Mucosa of descending colon (tissue), 3 donors: Measurements from ENCODE around the gene ZSWIM6. TPM values are rescaled to one million over a fixed set of nuclear protein-coding genes. Genes with fewer than 3 reads are reported as not detected.

ENCODE experiments used
- ATAC-seq: fragments of 200-7000 bp; cut with Tn5 transposase; one replicate; pipeline ENCODE4 v1.9.1; 2020; ENCODE audit warnings: mild to moderate bottlenecking, moderate library complexity
- DNase-seq, 3 donors: peaks; one replicate each; pipeline ENCODE4 v3.0.0-alpha.2; 2020
- H3K36me3 ChIP-seq: fragments of 200-600 bp; one replicate; pipeline ENCODE4 v1.8.0; 2021; ENCODE audit warnings: low read depth, mild to moderate bottlenecking
- H3K4me1 ChIP-seq: fragments of 200-600 bp; one replicate; pipeline ENCODE4 v1.8.0; 2021; ENCODE audit warnings: low read depth, mild to moderate bottlenecking
- H3K4me3 ChIP-seq: fragments of 200-600 bp; one replicate; pipeline ENCODE4 v1.8.0; 2021; ENCODE audit warnings: mild to moderate bottlenecking
- H3K9me3 ChIP-seq: fragments of 200-600 bp; one replicate; pipeline ENCODE4 v1.8.0; 2021; ENCODE audit warnings: mild to moderate bottlenecking
- CTCF ChIP-seq: fragments of 200-600 bp; IDR thresholded peaks from one replicate; pipeline ENCODE4 v1.8.0; 2022; ENCODE audit warnings: antibody characterized with exemption, mild to moderate bottlenecking
- intact Hi-C, 2 donors: fragments of 100-400 bp; cut with DNase I in 1 of 2; cut with micrococcal nuclease in 1 of 2; formaldehyde crosslinking; loops; one replicate each; pipeline versions ENCODE4 v1.11.0 to v1.11.1; 2022; cut with DNase I, micrococcal nuclease
- total RNA-seq, 3 donors: library from RNA; stranded (reverse); fragmentation: NEBNext Ultra II Directional in 2 of 3; extraction: Animal tissue kit (Norgen Biotek cat#: 25700) in 2 of 3; gene quantifications; one replicate each; pipeline versions ENCODE4 v1.2.1 to v1.2.4, GENCODE V29; 2021 to 2023
- donor health status: DM: no; HTN: no; CAD: no; lungs with moderate emphysema.
- donor health status: DM: no; HTN: no; CAD: no.
- donor health status: DM: no; HTN: yes; CAD: no.

Gene ZSWIM6
- total RNA-seq, 3 donors from 2014 or later, result 26.2 to 39.4 (median 27.8) TPM

GRCh38 chr5:61569353-61569752, 237.3 kb downstream of the ZSWIM6 start:
- Histone ChIP-seq H3K9me3 (no peaks in the 10 kb centered on the region), H3K36me3 (no peaks in the 10 kb centered on the region), H3K4me1 (no peaks in the 10 kb centered on the region), H3K4me3 (no peak overlapping the region)
- ATAC-seq (no peak), DNase-seq (no peak)
- intact Hi-C loops, result no loop called here
- TF ChIP-seq CTCF, result no peak

GRCh38 chr5:61570767-61571166, 238.7 kb downstream of the ZSWIM6 start:
- ATAC-seq, result peak; percentile 57
- Histone ChIP-seq H3K4me3 (no peak overlapping the region), H3K9me3 (no peaks in the 10 kb centered on the region), H3K36me3 (no peaks in the 10 kb centered on the region), H3K4me1 (no peaks in the 10 kb centered on the region)
- intact Hi-C loops, result no loop called here
- TF ChIP-seq CTCF, result no peak
- DNase-seq, result no peak

GRCh38 chr5:61572959-61573358, 240.9 kb downstream of the ZSWIM6 start:
- no peaks in the 10 kb centered on the region for H3K9me3 ChIP-seq
- H3K4me3 ChIP-seq, result no peak overlapping the region
- no peaks in the 10 kb centered on the region for H3K4me1 ChIP-seq
- DNase-seq, result no peak
- ATAC-seq, result no peak
- intact Hi-C loops, result no loop called here
- TF ChIP-seq CTCF, result no peak
- no peaks in the 10 kb centered on the region for H3K36me3 ChIP-seq

GRCh38 chr5:61575103-61575502, 243.0 kb downstream of the ZSWIM6 start:
- intact Hi-C loops, result no loop called here
- Histone ChIP-seq H3K4me3 (no peak overlapping the region), H3K4me1 (no peaks in the 10 kb centered on the region), H3K9me3 (no peaks in the 10 kb centered on the region), H3K36me3 (no peaks in the 10 kb centered on the region)
- DNase-seq, result peak in 1 of 3 donors; percentile 16
- ATAC-seq, result peak; percentile 63
- TF ChIP-seq CTCF, result no peak

- Histone ChIP-seq H3K4me1 (no peaks in the 10 kb centered on the region), H3K4me3 (no peak overlapping the region), H3K9me3 (no peaks in the 10 kb centered on the region), H3K36me3 (no peaks in the 10 kb centered on the region)
- intact Hi-C loops, result no loop called here
- DNase-seq (no peak), ATAC-seq (no peak)
- no peak for TF ChIP-seq CTCF
These were observed 243.5 kb downstream of the ZSWIM6 start for GRCh38 chr5:61575581-61575980.

GRCh38 chr5:61576556-61576955, 244.5 kb downstream of the ZSWIM6 start:
- Histone ChIP-seq H3K4me1 (no peaks in the 10 kb centered on the region), H3K36me3 (no peaks in the 10 kb centered on the region), H3K4me3 (no peak overlapping the region), H3K9me3 (no peaks in the 10 kb centered on the region)
- ATAC-seq (no peak), DNase-seq (no peak)
- intact Hi-C loops, result no loop called here
- no peak for TF ChIP-seq CTCF
